Measurements from ENCODE around the gene NOL4L.
"Not testable (repeated sequence)": the region's sequence is repeated elsewhere in the genome, so short reads cannot be mapped to it uniquely, and the experiment has no call there.

NOL4L gene

DNA sequence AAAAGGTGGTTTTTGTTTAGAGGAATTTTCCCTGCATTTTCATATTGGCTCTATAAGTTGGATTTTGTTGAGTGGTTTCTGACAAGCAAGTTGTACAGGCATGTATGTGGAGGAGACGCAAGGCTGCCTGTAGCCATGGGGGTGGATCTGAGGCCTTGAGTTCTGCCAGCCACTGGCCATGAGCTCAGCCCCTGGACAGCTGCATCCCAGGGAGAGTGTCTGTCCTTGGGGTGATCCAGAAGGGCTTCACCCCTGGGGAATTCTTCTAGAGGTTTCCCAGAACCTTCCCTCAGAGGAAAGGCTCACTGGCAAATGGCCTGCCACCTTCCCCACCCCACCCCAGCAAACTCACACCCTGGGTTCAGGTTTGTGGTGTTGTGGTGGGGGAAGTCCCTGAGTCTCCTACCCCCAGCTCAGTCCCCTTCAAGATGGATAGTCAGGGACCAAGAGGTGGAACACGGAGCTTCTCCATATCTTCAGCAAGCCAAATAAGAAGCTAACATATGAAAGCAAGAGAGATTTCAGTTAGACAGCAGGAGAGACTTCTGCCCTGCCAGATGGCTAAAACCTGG, 11.6 kb upstream of the NOL4L start:
- no peak for DNase-seq (ENCODE audit: low read depth in 2 of 2)

DNA sequence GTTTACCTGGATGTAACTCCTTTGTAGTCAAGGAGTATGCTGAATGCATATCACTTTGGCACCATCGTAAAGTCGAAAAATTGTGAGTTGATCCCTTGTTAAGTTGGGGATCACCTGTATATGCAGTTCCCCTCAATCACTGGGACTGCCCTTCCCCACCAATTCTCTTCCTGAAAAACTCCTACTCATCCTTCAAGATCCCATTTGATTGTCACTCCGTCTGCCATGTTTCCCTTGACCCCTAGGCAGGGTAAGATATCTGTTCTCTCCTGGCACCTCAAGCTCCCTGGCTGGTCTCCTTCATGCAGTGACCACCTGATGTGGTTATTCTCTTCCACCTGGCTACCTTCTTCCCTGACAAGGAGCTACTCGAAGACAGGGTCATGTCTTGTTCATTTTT, 10.0 kb upstream of the NOL4L start:
- DNase-seq (ENCODE audit: low read depth in 2 of 2), result no peak

DNA sequence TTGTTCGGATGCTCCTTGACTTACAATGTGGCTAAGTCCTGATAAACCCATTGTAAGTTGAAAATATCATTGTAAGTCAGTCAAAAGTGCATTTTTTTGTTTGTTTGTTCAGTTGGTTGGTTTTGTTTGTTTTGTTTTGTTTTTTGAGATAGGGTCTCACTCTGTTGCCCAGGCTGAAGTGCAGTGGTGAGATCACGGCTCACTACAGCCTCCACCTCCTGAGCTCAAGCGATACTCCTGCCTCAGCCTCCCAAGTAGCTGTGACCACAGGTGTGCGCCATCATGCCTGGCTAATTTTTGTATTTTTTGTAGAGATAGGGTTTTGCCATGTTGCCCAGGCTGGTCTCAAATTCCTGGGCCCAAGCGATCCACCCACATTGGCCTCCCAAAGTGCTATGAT, 9.5 kb upstream of the NOL4L start:
- DNase-seq (ENCODE audit: low read depth in 2 of 2), result not testable (repeated sequence)

GRCh38 chr20:32594204-32594603, 9.1 kb upstream of the NOL4L start:
- DNase-seq (ENCODE audit: low read depth in 2 of 2), result no peak

GRCh38 chr20:32592616-32593015, 7.5 kb upstream of the NOL4L start:
- not testable (repeated sequence) for DNase-seq (ENCODE audit: low read depth in 2 of 2)

- no peak for DNase-seq (ENCODE audit: low read depth in 2 of 2)
Observed at GRCh38 chr20:32592022-32592421, 6.9 kb upstream of the NOL4L start.

DNA sequence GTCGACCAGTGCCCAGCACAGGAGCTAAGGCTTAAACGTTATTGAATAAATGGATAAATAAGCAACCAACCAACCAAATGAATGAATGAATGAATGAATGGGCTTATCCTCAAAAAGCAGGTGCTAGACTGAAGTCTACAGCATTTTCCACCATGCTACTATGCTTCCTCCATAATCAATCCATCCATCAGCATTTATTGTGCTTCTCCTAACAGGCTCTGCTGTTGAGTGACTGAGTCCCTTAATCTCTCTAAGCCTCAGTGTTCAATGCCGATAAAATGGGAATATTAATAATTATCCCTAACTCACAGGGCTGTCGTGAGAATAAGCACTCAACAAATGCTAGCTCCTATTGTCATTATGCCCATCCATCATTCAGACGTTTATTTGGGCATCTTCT, 4.6 kb upstream of the NOL4L start:
- DNase-seq (ENCODE audit: low read depth in 2 of 2), result no peak

DNA sequence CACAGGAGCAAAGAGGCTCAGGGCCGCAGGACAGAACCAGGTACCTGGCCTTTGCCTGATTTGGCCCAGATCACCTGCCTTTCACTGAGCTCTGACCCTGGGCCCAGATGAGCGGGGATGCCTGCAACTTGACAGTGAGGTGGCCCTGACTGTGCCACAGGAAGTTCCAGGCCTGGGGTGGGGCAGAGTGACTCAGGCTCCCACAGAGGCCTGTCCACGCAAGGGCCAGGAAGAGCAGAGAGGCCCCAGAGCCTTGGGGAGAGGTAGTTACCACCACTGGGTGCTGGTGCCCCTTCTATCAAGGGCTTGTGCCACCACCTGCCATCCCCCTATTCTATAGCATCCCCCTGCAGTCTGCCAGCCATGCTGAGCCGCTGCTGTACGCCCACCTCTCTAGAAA, 4.1 kb upstream of the NOL4L start:
- no peak for DNase-seq (ENCODE audit: low read depth in 2 of 2)

DNA sequence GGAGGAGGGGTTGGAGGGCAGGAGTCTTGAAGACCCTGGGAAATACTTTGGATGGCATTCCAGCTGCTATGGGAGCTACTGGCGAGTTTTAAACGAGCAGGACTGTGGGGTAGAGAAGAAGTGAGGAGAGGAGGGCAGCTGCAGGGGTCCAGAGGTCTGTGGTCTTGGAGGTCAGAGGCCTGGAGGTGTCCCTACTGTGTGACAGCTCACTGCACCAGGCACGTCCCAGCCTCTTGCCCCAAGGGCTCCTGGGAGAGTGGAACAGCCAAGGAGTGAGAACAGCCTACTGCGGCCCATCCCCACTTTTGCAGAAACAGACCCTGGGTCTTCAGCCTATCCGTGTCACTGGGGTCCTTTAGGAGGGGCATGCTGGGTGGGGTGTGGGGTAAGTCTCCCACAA, 2.9 kb upstream of the NOL4L start:
- no peak for DNase-seq (ENCODE audit: low read depth in 2 of 2)

DNA sequence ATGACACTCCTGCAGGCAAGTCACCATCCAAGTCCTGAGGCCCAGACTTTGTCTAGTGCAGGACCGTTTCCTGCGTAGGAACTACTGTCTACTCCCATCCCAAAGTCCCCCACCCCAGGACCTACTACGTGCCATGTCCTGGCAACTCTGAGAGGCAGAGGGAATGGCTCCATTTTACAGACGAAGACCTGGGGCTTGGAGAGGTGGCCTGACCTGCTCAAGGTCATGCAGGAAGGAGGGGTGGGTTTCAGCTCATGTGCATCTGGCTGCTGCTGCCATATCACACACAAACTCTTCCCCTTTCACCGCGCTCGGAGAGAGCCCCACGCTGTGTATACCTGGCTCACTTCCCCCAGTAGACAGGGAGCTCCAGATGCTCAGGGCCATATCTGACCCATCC, 1.2 kb upstream of the NOL4L start:
- DNase-seq (ENCODE audit: low read depth in 2 of 2), result no peak

DNA sequence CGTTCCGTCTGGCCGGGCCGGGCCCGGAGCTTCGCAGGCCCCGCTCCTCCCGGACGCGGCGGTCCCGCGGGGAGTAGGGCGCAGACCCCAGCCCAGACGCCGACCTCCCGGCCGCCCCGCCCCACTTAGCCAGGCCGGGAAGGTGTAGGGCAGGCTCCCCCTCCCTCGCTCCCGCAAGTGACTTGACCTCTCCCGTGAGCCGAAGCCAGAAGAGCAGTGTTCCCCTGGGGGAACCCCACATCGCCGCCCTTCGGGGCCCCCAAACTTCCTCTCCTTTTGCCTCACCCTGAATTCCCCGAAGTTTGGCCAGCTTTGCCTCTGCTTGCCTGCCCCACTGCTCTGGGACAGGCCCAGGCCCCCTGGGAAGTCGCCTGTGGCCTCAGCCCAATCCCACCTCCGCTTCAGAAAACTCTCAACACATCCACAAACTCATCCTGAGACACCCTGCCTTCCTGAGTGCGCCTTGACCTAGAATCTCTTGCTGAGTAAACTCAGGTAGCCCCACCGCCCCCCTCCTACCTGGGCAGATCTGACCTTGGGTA, 524 bp upstream of the NOL4L start:
- no peak for DNase-seq (ENCODE audit: low read depth in 2 of 2)

DNA sequence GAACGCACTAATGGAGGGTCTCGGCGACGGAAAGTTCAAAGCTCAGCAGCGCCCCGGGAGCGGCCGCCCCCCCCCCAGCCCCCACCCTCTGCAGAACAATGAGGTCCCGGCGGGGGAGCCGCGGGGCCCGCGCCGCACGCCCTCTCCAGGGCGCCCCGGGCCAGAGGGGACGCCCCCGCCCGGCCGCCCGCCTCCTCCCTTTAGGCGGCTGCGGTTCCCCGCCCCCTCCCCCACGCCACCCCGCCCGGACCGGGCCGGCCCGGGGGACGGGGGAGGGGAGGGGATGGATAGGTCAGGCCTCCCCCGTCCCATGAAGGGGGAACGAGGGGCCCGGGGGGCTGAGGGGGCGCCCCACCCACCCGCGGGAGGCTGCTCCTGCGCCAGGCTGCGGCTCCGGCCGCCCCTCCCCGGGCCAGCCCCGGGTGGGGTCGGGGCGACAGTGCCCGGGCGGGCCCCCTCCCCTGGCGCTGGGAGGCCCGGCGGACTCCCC, 1.5 kb downstream of the NOL4L start:
- DNase-seq (ENCODE audit: low read depth in 2 of 2), result no peak

DNA sequence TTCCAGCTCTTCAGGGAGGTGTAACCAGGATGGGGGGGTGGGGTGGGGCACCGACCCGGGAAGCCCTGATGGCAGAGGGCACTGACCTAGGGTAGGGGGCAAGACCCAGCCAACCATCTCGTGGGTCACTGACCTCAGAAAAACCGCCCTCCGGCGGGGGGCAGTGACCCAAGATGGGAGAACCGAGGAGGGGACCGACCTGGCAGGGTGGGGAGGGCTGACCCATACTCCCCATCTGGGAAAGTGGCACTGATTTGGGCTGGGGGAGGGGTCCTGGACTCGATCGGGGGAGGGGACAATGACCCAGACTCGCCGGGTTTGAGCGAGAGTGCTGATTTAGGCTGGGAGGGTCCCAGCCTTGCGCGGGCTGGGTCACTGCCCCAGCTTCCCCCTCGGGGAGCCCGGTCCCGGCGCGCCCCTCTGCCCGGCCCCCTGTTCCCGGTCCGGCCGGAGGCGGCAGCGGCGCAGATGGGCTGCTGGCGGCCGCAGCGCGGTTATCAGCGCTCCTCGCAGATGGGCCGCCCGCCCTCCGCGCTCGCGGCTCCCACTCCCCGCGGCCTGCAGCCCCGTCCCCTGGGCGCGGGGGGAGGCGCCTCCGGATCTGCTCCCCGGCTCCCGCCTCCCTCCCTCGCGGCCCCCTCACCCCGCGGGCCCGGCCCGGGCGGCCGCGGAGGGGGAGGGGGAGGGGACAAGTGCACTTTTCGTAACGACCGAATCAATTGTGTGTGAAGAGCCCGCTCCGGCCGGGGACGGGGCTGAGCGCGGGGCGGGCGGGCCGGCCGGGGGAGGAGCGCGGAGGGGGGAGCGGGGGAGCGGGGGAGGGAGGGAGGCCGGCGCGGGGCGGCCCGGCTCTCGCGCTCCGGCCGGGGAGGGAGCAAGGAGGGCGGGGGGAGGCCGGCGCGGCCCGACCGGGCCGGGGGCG, 2.2 kb downstream of the NOL4L start:
- DNase-seq (ENCODE audit: low read depth in 2 of 2), result no peak

- no peak for DNase-seq (ENCODE audit: low read depth in 2 of 2)
Observed at GRCh38 chr20:32581839-32582658, 3.1 kb downstream of the NOL4L start.

- no peak for DNase-seq (ENCODE audit: low read depth in 2 of 2)
Observed at GRCh38 chr20:32580970-32581838, 3.9 kb downstream of the NOL4L start.

- DNase-seq (ENCODE audit: low read depth in 2 of 2), result no peak
Observed at GRCh38 chr20:32580219-32580969, 4.7 kb downstream of the NOL4L start.

GRCh38 chr20:32578840-32579390, 6.2 kb downstream of the NOL4L start:
- no peak for DNase-seq (ENCODE audit: low read depth in 2 of 2)

GRCh38 chr20:32578062-32578461, 7.1 kb downstream of the NOL4L start:
- not testable (repeated sequence) for DNase-seq (ENCODE audit: low read depth in 2 of 2)

GRCh38 chr20:32577657-32578056, 7.5 kb downstream of the NOL4L start:
- DNase-seq (ENCODE audit: low read depth in 2 of 2), result no peak

GRCh38 chr20:32577023-32577422, 8.1 kb downstream of the NOL4L start:
- DNase-seq (ENCODE audit: low read depth in 2 of 2), result no peak
